KMS-11 (cell line): ENCODE results near the gene TMEM247.

Source experiments
- H2AFZ ChIP-seq: fragments of 200-600 bp; sonication (generic); 2 replicates; pipeline ENCODE4 v1.6.1; 2016; ENCODE audit warnings: antibody characterized with exemption, mixed run types, low read depth
- H3K27ac ChIP-seq: fragments of 200-600 bp; sonication (generic); 2 replicates; pipeline ENCODE4 v1.6.1; 2016; ENCODE audit warnings: mild to moderate bottlenecking, mixed run types
- H3K27me3 ChIP-seq: fragments of 200-600 bp; sonication (generic); 2 replicates; pipeline ENCODE4 v1.6.1; 2017; ENCODE audit warnings: mild to moderate bottlenecking, low read depth, mixed run types, moderate library complexity; ENCODE audit not compliant: insufficient read depth
- H3K36me3 ChIP-seq: fragments of 200-600 bp; sonication (generic); 2 replicates; pipeline ENCODE4 v1.6.1; 2017; ENCODE audit warnings: mild to moderate bottlenecking, mixed run types; ENCODE audit not compliant: insufficient read depth
- H3K4me1 ChIP-seq: fragments of 200-600 bp; sonication (generic); 2 replicates; pipeline ENCODE4 v1.6.1; 2016; ENCODE audit warnings: mild to moderate bottlenecking, low read depth, mixed run types; ENCODE audit not compliant: poor library complexity, severe bottlenecking
- H3K4me2 ChIP-seq: fragments of 200-600 bp; sonication (generic); 2 replicates; pipeline ENCODE4 v1.7.0; 2016; ENCODE audit warnings: mild to moderate bottlenecking, mixed run types
- H3K4me3 ChIP-seq: fragments of 200-600 bp; sonication (generic); IDR thresholded peaks from 2 replicates; pipeline ENCODE4 v1.6.1; 2017; ENCODE audit warnings: low read depth, low read length, mixed read lengths; ENCODE audit not compliant: insufficient read depth
- H3K79me2 ChIP-seq: fragments of 200-600 bp; sonication (generic); 2 replicates; pipeline ENCODE4 v1.6.1; 2016; ENCODE audit warnings: low read depth, mixed run types; ENCODE audit not compliant: insufficient read depth
- H3K9ac ChIP-seq: fragments of 200-600 bp; sonication (generic); 2 replicates; pipeline ENCODE4 v1.6.1; 2016; ENCODE audit warnings: mild to moderate bottlenecking, mixed run types
- H4K20me1 ChIP-seq: fragments of 200-600 bp; sonication (generic); 2 replicates; pipeline ENCODE4 v1.6.1; 2016; ENCODE audit warnings: mild to moderate bottlenecking, mixed run types; ENCODE audit not compliant: insufficient read depth
- CTCF ChIP-seq: fragments of 200-600 bp; sonication (generic); conservative IDR thresholded peaks from 2 replicates; pipeline ENCODE4 v1.6.1; 2017; ENCODE audit warnings: low read depth, mild to moderate bottlenecking, antibody characterized with exemption, low read length, moderate library complexity, mixed read lengths

TMEM247 gene

DNA sequence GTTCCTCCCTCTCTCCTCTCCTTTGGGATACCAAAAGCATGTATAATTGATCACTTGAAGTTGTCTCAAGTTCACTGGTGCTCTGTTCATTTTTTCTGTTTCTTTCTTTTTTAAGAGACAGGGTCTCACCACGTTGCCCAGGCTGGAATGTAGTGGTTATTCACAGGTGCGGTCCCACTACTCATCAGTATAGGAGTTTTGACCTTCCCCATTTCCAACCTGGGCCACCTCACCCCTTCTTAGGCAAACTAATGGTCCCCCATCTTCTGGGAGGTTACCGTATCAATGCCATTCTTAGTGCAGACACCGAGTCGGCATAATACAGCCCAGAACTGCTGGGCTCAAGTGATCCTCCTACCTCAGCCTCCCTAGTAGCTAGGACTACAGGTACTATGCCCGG, 31.3 kb upstream of the TMEM247 start:
- H3K36me3 ChIP-seq: no peaks in the 10 kb centered on the region
- no peaks in the 10 kb centered on the region for H3K79me2 ChIP-seq
- TF ChIP-seq CTCF: no peak
- H3K27me3 ChIP-seq: no peaks in the 10 kb centered on the region
- H3K4me2 ChIP-seq: no peak overlapping the region
- no peak overlapping the region for H3K4me3 ChIP-seq
- no peaks in the 10 kb centered on the region for H3K4me1 ChIP-seq
- H3K9ac ChIP-seq: no peak overlapping the region
- H2AFZ ChIP-seq: no peak overlapping the region
- H4K20me1 ChIP-seq: no peaks in the 10 kb centered on the region
- H3K27ac ChIP-seq: no peak overlapping the region

DNA sequence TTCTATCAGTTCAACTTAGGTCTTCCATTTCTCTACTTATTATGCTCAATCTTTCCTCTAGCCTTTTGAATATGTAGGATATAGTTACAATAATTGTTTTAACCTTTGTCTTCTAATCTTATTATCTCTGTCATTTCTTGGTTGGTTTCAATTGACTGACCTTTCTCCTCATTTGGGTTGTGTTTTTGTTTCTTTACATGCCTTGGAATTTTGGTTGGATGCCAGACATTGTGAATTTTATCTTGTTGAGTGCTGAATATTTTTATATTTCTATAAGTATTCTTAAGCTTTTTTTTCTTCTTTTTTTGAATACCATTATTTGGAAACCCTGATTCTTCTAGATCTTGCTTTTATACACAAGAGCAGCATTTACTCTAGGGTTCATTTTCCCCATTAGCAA, 30.7 kb upstream of the TMEM247 start:
- H3K36me3 ChIP-seq: no peaks in the 10 kb centered on the region
- TF ChIP-seq CTCF: no peak
- no peaks in the 10 kb centered on the region for H3K79me2 ChIP-seq
- H3K27ac ChIP-seq: no peak overlapping the region
- H3K4me1 ChIP-seq: no peaks in the 10 kb centered on the region
- H3K9ac ChIP-seq: no peak overlapping the region
- no peak overlapping the region for H2AFZ ChIP-seq
- no peak overlapping the region for H3K4me3 ChIP-seq
- H3K27me3 ChIP-seq: no peaks in the 10 kb centered on the region
- no peak overlapping the region for H3K4me2 ChIP-seq
- H4K20me1 ChIP-seq: no peaks in the 10 kb centered on the region

DNA sequence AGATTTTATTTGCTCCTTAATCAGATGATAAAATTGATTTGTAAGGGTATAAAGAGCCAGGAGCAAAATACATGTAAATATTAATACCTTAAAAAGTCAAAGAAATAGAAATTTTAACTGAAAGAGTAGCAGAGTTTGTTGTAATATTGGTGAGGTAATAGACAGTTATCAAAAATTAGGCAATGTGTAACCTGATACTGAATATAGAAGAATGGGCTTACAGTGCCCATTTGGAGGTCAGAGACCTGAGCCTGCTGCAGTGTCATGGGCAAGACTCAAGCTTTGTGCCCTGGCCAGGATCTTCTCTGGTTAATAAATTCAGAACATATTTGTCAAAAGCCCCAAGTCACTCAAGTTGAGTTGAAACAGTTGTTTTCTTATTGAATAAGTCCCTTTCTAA, 29.7 kb upstream of the TMEM247 start:
- H3K79me2 ChIP-seq: no peaks in the 10 kb centered on the region
- no peak overlapping the region for H3K4me3 ChIP-seq
- no peak overlapping the region for H3K27ac ChIP-seq
- no peak overlapping the region for H3K9ac ChIP-seq
- no peaks in the 10 kb centered on the region for H3K36me3 ChIP-seq
- no peaks in the 10 kb centered on the region for H3K27me3 ChIP-seq
- TF ChIP-seq CTCF: no peak
- no peak overlapping the region for H3K4me2 ChIP-seq
- H4K20me1 ChIP-seq: no peaks in the 10 kb centered on the region
- H2AFZ ChIP-seq: no peak overlapping the region
- no peaks in the 10 kb centered on the region for H3K4me1 ChIP-seq

GRCh38 chr2:46451131-46451711, 28.1 kb upstream of the TMEM247 start:
- H4K20me1 ChIP-seq: no peaks in the 10 kb centered on the region
- no peaks in the 10 kb centered on the region for H3K27me3 ChIP-seq
- H3K36me3 ChIP-seq: no peaks in the 10 kb centered on the region
- no peak overlapping the region for H2AFZ ChIP-seq
- H3K4me3 ChIP-seq: no peak overlapping the region
- no peak overlapping the region for H3K4me2 ChIP-seq
- TF ChIP-seq CTCF: no peak
- H3K79me2 ChIP-seq: no peaks in the 10 kb centered on the region
- no peaks in the 10 kb centered on the region for H3K4me1 ChIP-seq
- H3K9ac ChIP-seq: no peak overlapping the region
- H3K27ac ChIP-seq: no peak overlapping the region
